Tibial nerve (tissue), 4 donors: ENCODE measurements around the gene LRPAP1.

Experiments used
- EP300 ChIP-seq, 2 donors: sonication (generic); formaldehyde crosslinking; IDR thresholded peaks; one replicate each; pipeline ENCODE4 v1.6.1; 2017; ENCODE audit warnings: antibody characterized with exemption in 2 of 2, mild to moderate bottlenecking in 1 of 2
- POLR2A ChIP-seq, 2 donors: fragments of 450-650 bp; IDR thresholded peaks; one replicate each; pipeline ENCODE4 v1.6.1; 2017; ENCODE audit warnings: antibody characterized with exemption in 2 of 2, mild to moderate bottlenecking in 2 of 2, moderate library complexity in 2 of 2
- TF ChIP-seq, protein P1 (sequence below), 5 experiments: fragments of 200-600 bp in 3 of 5; fragments of 450-650 bp in 2 of 5; sonication (generic) in 3 of 5; IDR thresholded peaks; one replicate each; pipeline ENCODE4 v1.5.1; 2016 to 2019; ENCODE audit warnings: antibody characterized with exemption in 5 of 5, mild to moderate bottlenecking in 3 of 5, moderate library complexity in 2 of 5

DNA sequence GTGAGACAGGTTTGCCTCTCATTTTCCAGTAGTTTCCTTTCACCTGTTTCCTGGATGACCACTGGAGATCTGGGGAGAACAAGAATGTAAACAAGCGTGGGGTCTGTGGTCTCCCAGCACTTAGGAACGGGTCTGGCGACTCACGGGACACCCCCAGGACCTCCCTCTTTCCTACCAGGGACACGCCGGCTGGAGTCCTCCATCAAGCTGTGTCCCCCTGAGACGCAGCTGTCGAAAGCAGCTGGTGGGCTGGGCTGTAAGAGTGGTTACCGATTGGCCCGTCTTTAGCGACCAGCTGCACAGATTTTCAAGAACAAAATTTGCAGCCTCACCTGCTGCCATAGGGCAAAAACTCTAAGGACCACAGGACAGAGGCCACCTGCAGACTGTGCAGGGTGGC is 11.9 kb downstream of the LRPAP1 start:
- TF ChIP-seq, protein P1, sequence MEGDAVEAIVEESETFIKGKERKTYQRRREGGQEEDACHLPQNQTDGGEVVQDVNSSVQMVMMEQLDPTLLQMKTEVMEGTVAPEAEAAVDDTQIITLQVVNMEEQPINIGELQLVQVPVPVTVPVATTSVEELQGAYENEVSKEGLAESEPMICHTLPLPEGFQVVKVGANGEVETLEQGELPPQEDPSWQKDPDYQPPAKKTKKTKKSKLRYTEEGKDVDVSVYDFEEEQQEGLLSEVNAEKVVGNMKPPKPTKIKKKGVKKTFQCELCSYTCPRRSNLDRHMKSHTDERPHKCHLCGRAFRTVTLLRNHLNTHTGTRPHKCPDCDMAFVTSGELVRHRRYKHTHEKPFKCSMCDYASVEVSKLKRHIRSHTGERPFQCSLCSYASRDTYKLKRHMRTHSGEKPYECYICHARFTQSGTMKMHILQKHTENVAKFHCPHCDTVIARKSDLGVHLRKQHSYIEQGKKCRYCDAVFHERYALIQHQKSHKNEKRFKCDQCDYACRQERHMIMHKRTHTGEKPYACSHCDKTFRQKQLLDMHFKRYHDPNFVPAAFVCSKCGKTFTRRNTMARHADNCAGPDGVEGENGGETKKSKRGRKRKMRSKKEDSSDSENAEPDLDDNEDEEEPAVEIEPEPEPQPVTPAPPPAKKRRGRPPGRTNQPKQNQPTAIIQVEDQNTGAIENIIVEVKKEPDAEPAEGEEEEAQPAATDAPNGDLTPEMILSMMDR (IDR thresholded peaks at IDR 0.05): no peak
- TF ChIP-seq POLR2A (IDR thresholded peaks at IDR 0.05): no peak
- TF ChIP-seq EP300 (IDR thresholded peaks at IDR 0.05): no peak
